Spleen (tissue), 11 donors: ENCODE measurements around the gene FOXO6. TPM values are rescaled to one million over a fixed set of nuclear protein-coding genes. Genes with fewer than 3 reads are reported as not detected.

ENCODE experiments used
- DNase-seq: peaks from one replicate; pipeline ENCODE4 v3.0.0-alpha.2; 2020
- H3K27ac ChIP-seq, 8 donors: fragments of 200-600 bp; sonication (generic) in 7 of 8; 1 replicate in 4 of 8; 2 replicates in 4 of 8; pipeline versions ENCODE4 v1.5.0 to v1.8.0; 2016 to 2021; ENCODE audit warnings: inconsistent platforms in 4 of 8, mild to moderate bottlenecking in 4 of 8, moderate library complexity in 1 of 8
- H3K27me3 ChIP-seq, 7 donors: fragments of 200-600 bp; sonication (generic) in 6 of 7; replicated peaks in 1 of 7; 1 replicate in 4 of 7; 2 replicates in 3 of 7; pipeline versions ENCODE4 v1.5.0 to v1.8.0; 2016 to 2021; ENCODE audit warnings: inconsistent platforms in 3 of 7, mild to moderate bottlenecking in 1 of 7
- H3K36me3 ChIP-seq, 6 donors: fragments of 200-600 bp; sonication (generic) in 5 of 6; 1 replicate in 4 of 6; 2 replicates in 2 of 6; pipeline versions ENCODE4 v1.5.0 to v1.8.0; 2016 to 2021; ENCODE audit warnings: inconsistent platforms in 2 of 6
- H3K4me1 ChIP-seq, 6 donors: fragments of 200-600 bp; sonication (generic) in 5 of 6; 1 replicate in 3 of 6; 2 replicates in 3 of 6; pipeline versions ENCODE4 v1.5.0 to v1.8.0; 2016 to 2021; ENCODE audit warnings: inconsistent platforms in 3 of 6
- H3K4me3 ChIP-seq, 8 donors: fragments of 200-600 bp; sonication (generic) in 7 of 8; 1 replicate in 4 of 8; 2 replicates in 4 of 8; pipeline versions ENCODE4 v1.5.0 to v1.8.0; 2016 to 2021; ENCODE audit warnings: inconsistent platforms in 4 of 8, mild to moderate bottlenecking in 4 of 8, moderate library complexity in 2 of 8
- H3K9me3 ChIP-seq, 8 donors: fragments of 200-600 bp; sonication (generic) in 7 of 8; 1 replicate in 4 of 8; 2 replicates in 4 of 8; pipeline versions ENCODE4 v1.5.0 to v1.8.0; 2016 to 2021; ENCODE audit warnings: inconsistent platforms in 4 of 8
- POLR2A ChIP-seq, 3 donors: fragments of 450-650 bp; IDR thresholded peaks; one replicate each; pipeline ENCODE4 v1.5.1; 2017; ENCODE audit warnings: antibody characterized with exemption in 3 of 3, mild to moderate bottlenecking in 1 of 3
- POLR2AphosphoS5 ChIP-seq, 3 donors: sonication (generic); formaldehyde crosslinking; IDR thresholded peaks; one replicate each; pipeline ENCODE4 v1.5.1; 2017; ENCODE audit warnings: antibody characterized with exemption in 3 of 3
- WGBS, 5 donors: extraction: QIAGEN DNeasy Blood & Tissue Kit in 3 of 5; methylation state at CpG; one replicate each; pipeline versions ENCODE4 v1.1.5 to v1.1.7; 2013 to 2018; 5-methylcytosine and 5-hydroxymethylcytosine counted together
- intact Hi-C: fragments of 100-400 bp; cut with DNase I; formaldehyde crosslinking; loops from one replicate; pipeline ENCODE4 v1.15.0; 2023; ENCODE audit warnings: low total_unique reads
- polyA plus RNA-seq, 3 donors: library from polyadenylated mRNA; stranded (reverse); fragments of 200-250 nt; gene quantifications; one replicate each; pipeline ENCODE4 v1.2.1, GENCODE V29; 2013
- total RNA-seq, 7 donors: library from RNA; depleted of rRNA in 3 of 7; stranded (reverse); fragments of >200 nt in 3 of 7; fragmentation: NEBNext Ultra II Directional in 4 of 7; extraction: Animal tissue kit (Norgen Biotek cat#: 25700) in 4 of 7; gene quantifications; one replicate each; pipeline versions ENCODE4 v1.1.0 to v1.2.1, GENCODE V29; 2016 to 2021
- TF ChIP-seq, protein P1 (sequence below), 11 experiments: fragments of 200-600 bp in 7 of 11; fragments of 450-650 bp in 4 of 11; sonication (generic) in 4 of 11; IDR thresholded peaks in 8 of 11; conservative IDR thresholded peaks in 3 of 11; 1 replicate in 7 of 11; 2 replicates in 4 of 11; pipeline versions ENCODE4 v1.4.0 to v1.8.0; 2016 to 2021; ENCODE audit warnings: antibody characterized with exemption in 11 of 11, inconsistent platforms in 4 of 11, mild to moderate bottlenecking in 1 of 11
- donor health status: healthy with polysubstance abuse.
- donor health status: DM: no; HTN: no; CAD: no; lungs with moderate emphysema.
- donor health status: DM: no; HTN: no; CAD: no.
- donor health status: Bipolar disorder and iron deficiency.
- donor health status: healthy.
- donor health status: DM: no; HTN: no; CAD: no.
- donor health status: DM: yes; HTN: yes; CAD: no.

Gene FOXO6
- total and polyA plus RNA-seq, 10 donors: 0.14 to 1.6 (median 0.32) TPM; not detected in 1

DNA sequence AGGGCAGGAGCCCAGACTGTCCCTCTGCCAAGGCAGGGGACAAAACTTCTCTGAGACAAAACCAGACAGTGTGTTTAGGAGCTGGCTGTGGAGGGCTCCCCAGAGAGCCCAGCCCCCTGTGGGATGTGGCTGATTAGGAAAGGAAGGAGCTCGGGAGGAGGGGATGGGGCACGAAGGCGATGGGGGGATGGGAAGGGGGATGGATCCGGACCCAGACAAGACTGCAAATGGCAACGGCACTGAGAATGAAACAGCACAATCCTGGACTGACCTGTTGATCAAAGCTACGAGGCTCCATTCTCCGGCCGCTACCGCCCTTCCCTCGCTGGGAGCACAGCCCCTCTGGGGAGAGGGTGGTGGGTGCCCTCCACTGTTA is 33.1 kb downstream of the FOXO6 start:
- H3K27me3 ChIP-seq: peaks cover 0 to 39% (median 5%) of the 10 kb centered on the region in 7 donors
- no peaks in the 10 kb centered on the region for H3K9me3 ChIP-seq
- no peak overlapping the region for H3K4me3 ChIP-seq
- TF ChIP-seq, protein P1, sequence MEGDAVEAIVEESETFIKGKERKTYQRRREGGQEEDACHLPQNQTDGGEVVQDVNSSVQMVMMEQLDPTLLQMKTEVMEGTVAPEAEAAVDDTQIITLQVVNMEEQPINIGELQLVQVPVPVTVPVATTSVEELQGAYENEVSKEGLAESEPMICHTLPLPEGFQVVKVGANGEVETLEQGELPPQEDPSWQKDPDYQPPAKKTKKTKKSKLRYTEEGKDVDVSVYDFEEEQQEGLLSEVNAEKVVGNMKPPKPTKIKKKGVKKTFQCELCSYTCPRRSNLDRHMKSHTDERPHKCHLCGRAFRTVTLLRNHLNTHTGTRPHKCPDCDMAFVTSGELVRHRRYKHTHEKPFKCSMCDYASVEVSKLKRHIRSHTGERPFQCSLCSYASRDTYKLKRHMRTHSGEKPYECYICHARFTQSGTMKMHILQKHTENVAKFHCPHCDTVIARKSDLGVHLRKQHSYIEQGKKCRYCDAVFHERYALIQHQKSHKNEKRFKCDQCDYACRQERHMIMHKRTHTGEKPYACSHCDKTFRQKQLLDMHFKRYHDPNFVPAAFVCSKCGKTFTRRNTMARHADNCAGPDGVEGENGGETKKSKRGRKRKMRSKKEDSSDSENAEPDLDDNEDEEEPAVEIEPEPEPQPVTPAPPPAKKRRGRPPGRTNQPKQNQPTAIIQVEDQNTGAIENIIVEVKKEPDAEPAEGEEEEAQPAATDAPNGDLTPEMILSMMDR (IDR thresholded peaks at IDR 0.05 in 8 of 11, conservative IDR thresholded peaks at IDR 0.05 in 3 of 11): no peak
- DNase-seq: no peak
- peaks cover 0 to 4% (median 0%) of the 10 kb centered on the region in 6 donors for H3K4me1 ChIP-seq
- intact Hi-C loops: no loop called here
- no peaks in the 10 kb centered on the region for H3K36me3 ChIP-seq
- H3K27ac ChIP-seq: no peak overlapping the region
- WGBS, 5 donors: 75 to 83% (median 76%) methylated on average over 10 of the region's 10 CpGs

DNA sequence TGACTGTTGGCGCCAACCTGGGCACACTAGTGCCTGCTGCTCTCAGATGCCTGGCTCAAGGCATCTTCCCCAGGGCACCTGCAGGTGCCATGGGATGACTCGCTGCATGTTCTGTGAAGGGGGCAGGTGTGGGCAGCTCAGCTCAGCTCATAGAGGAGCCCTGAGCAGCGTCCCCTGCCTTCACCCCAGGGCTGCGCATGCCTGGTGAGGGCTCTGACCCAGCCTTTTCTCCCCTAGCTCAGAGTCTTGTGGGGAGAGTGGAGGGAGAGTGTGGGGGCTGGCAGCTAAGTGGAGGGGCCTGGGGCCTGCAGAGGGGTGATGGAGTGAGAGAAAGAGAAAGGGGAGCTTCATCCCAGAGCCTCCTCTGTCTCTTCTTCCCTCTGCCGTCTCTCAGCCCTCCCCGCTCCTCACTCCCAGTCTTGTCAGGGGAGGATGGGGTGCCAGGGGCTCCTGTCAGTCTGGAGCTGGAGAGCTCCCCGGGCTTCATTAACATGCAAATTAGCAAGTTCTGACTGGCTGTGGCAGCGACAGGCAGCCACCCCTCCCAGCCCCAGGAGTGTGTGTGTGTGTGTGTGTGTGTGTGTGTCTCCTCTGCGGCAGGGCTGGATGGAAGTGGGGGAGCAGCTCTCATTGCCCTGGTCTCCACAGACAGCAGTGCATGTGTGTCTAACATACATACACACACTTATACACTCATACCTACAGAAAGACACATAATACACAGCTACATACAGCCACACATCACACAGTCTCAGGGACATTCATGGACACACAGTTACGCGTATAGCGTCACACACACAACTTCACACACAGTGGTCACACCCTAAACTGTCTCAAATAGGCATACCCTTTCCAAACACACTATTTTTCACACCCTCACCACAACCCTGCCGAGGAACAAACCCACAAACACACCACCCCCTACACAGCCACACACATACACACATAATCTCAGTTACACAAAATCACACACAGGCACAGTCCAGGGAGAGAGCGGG is 34.0 kb downstream of the FOXO6 start:
- H3K4me1 ChIP-seq: peaks cover 0 to 4% (median 0%) of the 10 kb centered on the region in 6 donors
- H3K9me3 ChIP-seq: peaks cover 0 to 3% (median 0%) of the 10 kb centered on the region in 8 donors
- intact Hi-C loops: no loop called here
- no peak overlapping the region for H3K27ac ChIP-seq
- no peak for TF ChIP-seq POLR2AphosphoS5 (IDR thresholded peaks at IDR 0.05)
- WGBS, 5 donors: 46 to 55% (median 49%) methylated on average over 10 to 14 of the region's 14 CpGs
- no peak for DNase-seq
- no peaks in the 10 kb centered on the region for H3K36me3 ChIP-seq
- H3K27me3 ChIP-seq: peaks cover 0 to 43% (median 5%) of the 10 kb centered on the region in 7 donors
- no peak overlapping the region for H3K4me3 ChIP-seq

DNA sequence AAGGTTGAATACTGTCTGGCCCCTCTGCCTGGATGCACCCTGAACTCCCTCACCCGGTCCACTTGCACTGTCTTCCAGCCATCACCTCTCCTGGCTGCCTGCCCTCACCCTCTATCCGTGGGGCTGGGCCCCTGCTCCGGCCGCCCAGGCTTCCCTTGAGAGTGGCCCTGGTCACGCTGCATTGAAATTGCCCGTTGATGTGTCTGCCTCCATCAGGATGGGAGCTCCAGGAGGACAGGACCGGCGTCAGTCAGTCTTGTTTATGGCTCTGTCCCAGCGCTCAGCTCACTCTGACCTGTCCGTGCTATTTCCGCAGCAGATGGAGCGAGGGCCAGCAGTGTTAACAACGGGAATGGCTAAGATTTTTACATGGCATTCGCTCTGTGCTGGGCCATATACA is 34.9 kb downstream of the FOXO6 start:
- Histone ChIP-seq H3K9me3 (peaks cover 0 to 5% (median 0%) of the 10 kb centered on the region in 8 donors), H3K4me3 (no peak overlapping the region), H3K4me1 (peaks cover 0 to 4% (median 0%) of the 10 kb centered on the region in 6 donors), H3K27me3 (peaks cover 0 to 43% (median 5%) of the 10 kb centered on the region in 7 donors), H3K36me3 (no peaks in the 10 kb centered on the region), H3K27ac (no peak overlapping the region)
- no peak for TF ChIP-seq POLR2AphosphoS5 (IDR thresholded peaks at IDR 0.05)
- TF ChIP-seq, protein P1 (IDR thresholded peaks at IDR 0.05 in 8 of 11, conservative IDR thresholded peaks at IDR 0.05 in 3 of 11): no peak
- no peak for TF ChIP-seq POLR2A (IDR thresholded peaks at IDR 0.05)
- intact Hi-C loops: no loop called here
- 51 to 63% (median 58%) methylated on average over 14 of the region's 14 CpGs for WGBS, 5 donors
- DNase-seq: no peak

DNA sequence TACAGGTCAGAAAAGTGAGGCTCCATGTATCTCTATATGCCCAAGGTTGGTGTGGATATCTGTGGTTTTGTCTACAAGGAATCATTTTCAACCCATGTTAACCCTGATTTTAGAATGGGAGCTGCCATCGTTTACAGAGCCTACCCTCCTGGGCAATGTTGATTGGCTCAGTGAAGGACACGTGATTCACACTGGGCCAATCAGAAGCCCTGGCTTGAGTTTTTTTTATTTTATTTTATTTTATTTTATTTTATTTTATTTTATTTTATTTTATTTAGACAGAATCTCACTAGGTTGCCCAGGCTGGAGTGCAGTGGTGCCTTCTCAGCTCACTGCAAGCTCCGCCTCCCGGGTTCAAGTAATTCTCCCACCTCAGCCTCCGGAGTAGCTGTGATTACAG is 35.8 kb downstream of the FOXO6 start:
- H3K36me3 ChIP-seq: no peaks in the 10 kb centered on the region
- no peak overlapping the region for H3K4me3 ChIP-seq
- 74 to 86% (median 82%) methylated on average over 5 of the region's 5 CpGs for WGBS, 5 donors
- TF ChIP-seq, protein P1 (IDR thresholded peaks at IDR 0.05 in 8 of 11, conservative IDR thresholded peaks at IDR 0.05 in 3 of 11): no peak
- TF ChIP-seq POLR2A (IDR thresholded peaks at IDR 0.05) (no peak), POLR2AphosphoS5 (IDR thresholded peaks at IDR 0.05) (no peak)
- H3K27me3 ChIP-seq: peaks cover 0 to 43% (median 5%) of the 10 kb centered on the region in 7 donors
- H3K4me1 ChIP-seq: no peaks in the 10 kb centered on the region
- no peak for DNase-seq
- intact Hi-C loops: no loop called here
- H3K9me3 ChIP-seq: peaks cover 0 to 5% (median 0%) of the 10 kb centered on the region in 8 donors
- no peak overlapping the region for H3K27ac ChIP-seq
